Hindlimb muscle (tissue), 1 donor: ENCODE data around the gene HEPH. TPM values are rescaled to one million over a fixed set of nuclear protein-coding genes. Genes with fewer than 3 reads are reported as not detected.
"Not testable (repeated sequence)": the region's sequence is repeated elsewhere in the genome, so short reads cannot be mapped to it uniquely, and the experiment has no call there.

ENCODE experiments used
- DNase-seq: peaks from one replicate; pipeline ENCODE4 v3.0.0-alpha.2; 2013
- polyA plus RNA-seq: library from polyadenylated mRNA; unstranded; fragments of 120-200 nt; gene quantifications from one replicate; pipeline ENCODE4 v1.2.1, GENCODE V29; 2013; ENCODE audit not compliant: insufficient read length

Gene HEPH
- polyA plus RNA-seq, 1 donor: 6.4 TPM

DNA sequence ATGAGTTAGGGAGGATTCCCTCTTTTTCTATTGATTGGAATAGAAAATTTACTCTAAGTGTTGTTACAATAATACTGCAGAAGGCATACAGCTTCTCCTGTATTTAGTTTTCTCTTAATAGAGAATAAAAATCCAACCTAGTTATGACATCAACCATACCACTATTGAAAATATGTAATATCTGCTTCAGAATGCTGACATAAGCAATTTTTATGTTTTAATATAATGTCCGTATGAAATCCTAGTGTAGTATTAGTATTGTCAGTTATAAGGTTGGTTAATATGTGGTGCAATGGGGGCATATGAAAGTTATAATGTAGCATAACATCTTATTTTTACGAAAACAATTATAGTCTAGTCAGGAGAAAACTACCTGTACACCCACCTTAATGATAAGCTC, 68.2 kb downstream of the HEPH start:
- no peak for DNase-seq

- no peak for DNase-seq
These were observed 69.2 kb downstream of the HEPH start for GRCh38 chrX:66233209-66233608.

- not testable (repeated sequence) for DNase-seq
These were observed 69.9 kb downstream of the HEPH start for GRCh38 chrX:66233904-66234303.

DNA sequence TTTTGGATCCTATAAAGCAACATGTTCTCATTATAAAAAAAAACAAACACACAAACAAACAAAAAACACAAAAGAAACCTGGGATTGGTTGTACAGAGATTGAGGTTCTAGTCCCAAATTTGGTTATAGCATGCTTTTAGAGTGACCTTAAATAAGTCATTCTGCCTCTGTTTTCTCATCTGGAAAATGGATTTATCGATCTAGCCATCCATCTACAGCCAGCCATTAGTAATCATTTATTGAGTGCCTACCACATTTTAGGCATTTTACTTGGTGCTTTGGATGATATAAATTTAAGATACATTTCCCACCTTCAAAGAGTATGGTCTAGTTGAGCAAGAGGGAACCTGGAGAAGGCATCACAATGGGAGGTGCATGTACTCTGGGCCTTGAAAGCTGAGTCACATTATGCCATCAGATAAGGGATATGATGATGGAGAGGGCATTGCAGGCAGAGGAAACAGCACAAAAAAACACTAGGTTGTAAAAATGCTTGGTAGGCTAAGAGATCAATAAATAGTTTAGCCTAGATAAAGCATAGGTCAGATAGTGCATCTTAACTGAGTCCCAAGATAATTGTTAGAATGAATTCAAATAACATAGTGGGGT, 91.4 kb downstream of the HEPH start:
- DNase-seq: no peak

DNA sequence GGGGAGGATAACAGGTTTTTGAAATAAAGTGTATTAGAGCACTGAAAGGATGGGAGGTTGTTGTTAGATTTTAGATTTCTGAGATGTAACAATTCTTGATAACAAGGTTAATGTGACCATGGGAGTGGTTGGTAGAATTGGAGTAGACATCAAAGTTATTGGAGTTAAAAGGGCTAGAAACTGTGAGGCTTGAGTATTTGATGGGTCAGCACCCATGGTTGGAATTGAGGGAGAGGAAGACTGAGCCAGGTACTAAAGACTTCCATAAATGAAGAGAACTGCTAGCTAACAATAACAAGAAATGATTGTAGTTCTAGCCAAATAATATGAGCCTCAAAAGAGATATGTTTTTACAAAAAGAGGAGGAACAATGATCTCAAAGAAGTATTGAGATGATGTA, 98.8 kb downstream of the HEPH start:
- no peak for DNase-seq

Other genes with a start within 250 kb of the HEPH start
- 16.2 TPM for gene VSIG4, start 124.2 kb upstream of the HEPH start, polyA plus RNA-seq